SK-N-SH (cell line): ENCODE data around the gene DGKK. TPM values are rescaled to one million over a fixed set of nuclear protein-coding genes. Genes with fewer than 3 reads are reported as not detected.

Source experiments
- CTCF ChIA-PET: fragments of 300-600, 350-600 bp; formaldehyde crosslinking; extraction: SDS; loops from one replicate; lab custom pipeline; 2021; lab: Yijun Ruan, JAX
- POLR2A ChIA-PET: fragments of 350-600 bp; sonication (Branson Sonifier 250); formaldehyde crosslinking; extraction: SDS; loops from one replicate; lab custom pipeline; 2020; ENCODE audit warnings: antibody characterized with exemption, inconsistent platforms; lab: Yijun Ruan, JAX
- DNase-seq: peaks from one replicate; pipeline ENCODE4 v3.0.0; 2012
- H2AFZ ChIP-seq: fragments of 200-600 bp; sonication (generic); 2 replicates; pipeline ENCODE4 v1.8.1; 2016; ENCODE audit warnings: antibody characterized with exemption, mild to moderate bottlenecking, low read depth
- H3F3A ChIP-seq: fragments of 200-600 bp; sonication (generic); replicated peaks from 2 replicates; pipeline ENCODE3; 2016; ENCODE audit warnings: antibody characterized with exemption, mild to moderate bottlenecking; ENCODE audit not compliant: insufficient read depth
- H3K27ac ChIP-seq, 2 experiments: fragments of 200-500 bp in 1 of 2; fragments of 200-600 bp in 1 of 2; sonication (Bioruptor generic) in 1 of 2; sonication (generic), shearing (Covaris generic) in 1 of 2; 2 replicates each; pipeline versions ENCODE4 v1.5.1 to v1.6.1; 2014 to 2016; ENCODE audit warnings: low read depth in 2 of 2, inconsistent platforms in 1 of 2, low read length in 1 of 2, mild to moderate bottlenecking in 1 of 2, mixed read lengths in 1 of 2
- H3K27me3 ChIP-seq: fragments of 200-600 bp; sonication (generic), shearing (Covaris generic); 2 replicates; pipeline ENCODE4 v1.6.1; 2016; ENCODE audit warnings: mixed run types; ENCODE audit not compliant: insufficient read depth
- H3K36me3 ChIP-seq, 2 experiments: fragments of 200-500 bp in 1 of 2; fragments of 200-600 bp in 1 of 2; sonication (Bioruptor generic) in 1 of 2; sonication (generic) in 1 of 2; replicated peaks in 1 of 2; 2 replicates each; pipeline versions ENCODE3 to v1.5.1; 2014 to 2016; ENCODE audit warnings: low read length in 1 of 2, mild to moderate bottlenecking in 1 of 2; ENCODE audit not compliant: insufficient read depth in 2 of 2, control insufficient read depth in 1 of 2
- H3K4me1 ChIP-seq, 2 experiments: fragments of 200-500 bp in 1 of 2; fragments of 200-600 bp in 1 of 2; sonication (Bioruptor generic) in 1 of 2; sonication (generic), shearing (Covaris generic) in 1 of 2; 2 replicates each; pipeline versions ENCODE4 v1.5.1 to v1.6.1; 2014 to 2016; ENCODE audit warnings: low read depth in 1 of 2, low read length in 1 of 2, mixed run types in 1 of 2; ENCODE audit not compliant: insufficient read depth in 2 of 2, control insufficient read depth in 1 of 2
- H3K4me2 ChIP-seq: fragments of 200-600 bp; sonication (generic), shearing (Covaris generic); 2 replicates; pipeline ENCODE4 v1.6.1; 2017; ENCODE audit warnings: mixed run types
- H3K4me3 ChIP-seq, 2 experiments: fragments of 200-500 bp in 1 of 2; fragments of 200-600 bp in 1 of 2; sonication (Bioruptor generic) in 1 of 2; sonication (generic), shearing (Covaris generic) in 1 of 2; 2 replicates each; pipeline versions ENCODE4 v1.5.1 to v1.8.1; 2014 to 2016; ENCODE audit warnings: low read depth in 2 of 2, inconsistent platforms in 1 of 2, low read length in 1 of 2, mild to moderate bottlenecking in 1 of 2, mixed read lengths in 1 of 2, moderate library complexity in 1 of 2
- H3K79me2 ChIP-seq: fragments of 200-600 bp; sonication (generic); 2 replicates; pipeline ENCODE4 v1.8.1; 2017; ENCODE audit warnings: mild to moderate bottlenecking; ENCODE audit not compliant: insufficient read depth
- H3K9ac ChIP-seq: fragments of 200-600 bp; sonication (generic); 2 replicates; pipeline ENCODE4 v1.6.1; 2017; ENCODE audit warnings: mixed run types
- H3K9me2 ChIP-seq: fragments of 200-600 bp; sonication (generic); 2 replicates; pipeline ENCODE4 v1.6.1; 2017; ENCODE audit warnings: mixed run types
- H3K9me3 ChIP-seq: fragments of 200-600 bp; sonication (generic); 2 replicates; pipeline ENCODE4 v1.6.1; 2017; ENCODE audit warnings: mixed run types, mild to moderate bottlenecking, moderate library complexity
- H4K20me1 ChIP-seq: fragments of 200-600 bp; sonication (generic); 2 replicates; pipeline ENCODE4 v1.6.1; 2017; ENCODE audit warnings: mild to moderate bottlenecking, mixed run types; ENCODE audit not compliant: insufficient read depth
- CHD2 ChIP-seq: fragments of 150-350 bp; IDR thresholded peaks from 2 replicates; pipeline ENCODE4 v1.6.1; 2018; ENCODE audit warnings: low read length; ENCODE audit not compliant: partially characterized antibody
- CTCF ChIP-seq: fragments of 200-600 bp; sonication (generic); IDR thresholded peaks from 2 replicates; pipeline ENCODE4 v1.6.1; 2017; ENCODE audit warnings: antibody characterized with exemption, mild to moderate bottlenecking, moderate library complexity
- EP300 ChIP-seq, 2 experiments: IDR thresholded peaks; 2 replicates each; pipeline versions ENCODE4 v1.4.0 to v1.6.1; 2012; ENCODE audit warnings: borderline replicate concordance in 1 of 2, low read depth in 1 of 2, low read length in 1 of 2
- EZH2phosphoT487 ChIP-seq: fragments of 200-600 bp; sonication (generic); IDR thresholded peaks from 2 replicates; pipeline ENCODE4 v1.6.1; 2017; ENCODE audit warnings: low read depth, mixed run types, mild to moderate bottlenecking, antibody characterized with exemption, moderate library complexity, borderline replicate concordance
- FOSL2 ChIP-seq: IDR thresholded peaks from 2 replicates; pipeline ENCODE4 v1.4.0; 2012; ENCODE audit warnings: low read depth, mild to moderate bottlenecking, moderate library complexity, borderline replicate concordance
- FOXJ3 ChIP-seq: sonication (generic); formaldehyde crosslinking; IDR thresholded peaks from 2 replicates; pipeline ENCODE4 v1.5.1; 2020; ENCODE audit warnings: mild to moderate bottlenecking, missing genetic modification reagents
- GATA2 ChIP-seq: sonication (generic); formaldehyde crosslinking; IDR thresholded peaks from 2 replicates; pipeline ENCODE4 v1.5.0; 2020; ENCODE audit warnings: mild to moderate bottlenecking, missing genetic modification reagents
- IRF3 ChIP-seq: fragments of 150-350 bp; IDR thresholded peaks from 2 replicates; pipeline ENCODE4 v1.6.1; 2016; ENCODE audit warnings: mild to moderate bottlenecking, low read depth, low read length
- MAX ChIP-seq: IDR thresholded peaks from 2 replicates; pipeline ENCODE4 v1.4.0; 2012; ENCODE audit warnings: low read depth
- MEF2A ChIP-seq: IDR thresholded peaks from 2 replicates; pipeline ENCODE4 v1.4.0; 2012; ENCODE audit warnings: low read depth, borderline replicate concordance
- MXI1 ChIP-seq: IDR thresholded peaks from 2 replicates; pipeline ENCODE4 v1.6.1; 2012; ENCODE audit warnings: mild to moderate bottlenecking, low read depth, low read length, improper control_type of control experiment
- NFIC ChIP-seq: IDR thresholded peaks from 2 replicates; pipeline ENCODE4 v1.4.0; 2012; ENCODE audit warnings: borderline replicate concordance
- NRF1 ChIP-seq: IDR thresholded peaks from 2 replicates; pipeline ENCODE4 v1.6.1; 2012; ENCODE audit warnings: low read depth, mild to moderate bottlenecking, low read length
- POLR2AphosphoS5 ChIP-seq: IDR thresholded peaks from 2 replicates; pipeline ENCODE4 v1.6.1; 2012; ENCODE audit warnings: low read depth, low read length
- TAF1 ChIP-seq: IDR thresholded peaks from 2 replicates; pipeline ENCODE4 v1.6.1; 2012; ENCODE audit warnings: low read depth, mild to moderate bottlenecking, low read length, moderate library complexity, borderline replicate concordance
- TEAD4 ChIP-seq: IDR thresholded peaks from 2 replicates; pipeline ENCODE4 v1.4.0; 2012; ENCODE audit warnings: mild to moderate bottlenecking, borderline replicate concordance; ENCODE audit not compliant: insufficient read depth
- YY1 ChIP-seq: IDR thresholded peaks from 2 replicates; pipeline ENCODE4 v1.4.0; 2012; ENCODE audit warnings: low read depth, mild to moderate bottlenecking
- ZBTB33 ChIP-seq: IDR thresholded peaks from 2 replicates; pipeline ENCODE4 v1.4.0; 2012; ENCODE audit warnings: low read depth, borderline replicate concordance
- WGBS: methylation state at CpG from one replicate; pipeline ENCODE4 v1.1.6; 2017; ENCODE audit warnings: low lambda C conversion rate; 5-methylcytosine and 5-hydroxymethylcytosine counted together
- polyA plus RNA-seq, 3 experiments: library from polyadenylated mRNA; depleted of rRNA; stranded (reverse); fragments of >200 nt; gene quantifications; 2 replicates each; pipeline ENCODE4 v1.2.3, GENCODE V29; 2012

Gene DGKK
- polyA plus RNA-seq, 1 of the 3 experiments (the other 2 are of a cell fraction): 0.02 TPM

GRCh38 chrX:50333308-50333707, 137.3 kb downstream of the DGKK start:
- POLR2A ChIA-PET: no interaction called here
- CTCF ChIA-PET: interaction anchor here (1.0 to 1.5 kb wide), 3 partner anchors 40 to 247 kb away, joined by 3 read pairs; no protein-coding TSS in a partner anchor
- H3K4me3 ChIP-seq: no peak overlapping the region
- H3K79me2 ChIP-seq: no peaks in the 10 kb centered on the region
- H3K9me3 ChIP-seq: no peaks in the 10 kb centered on the region
- no peaks in the 10 kb centered on the region for H3K4me1 ChIP-seq
- DNase-seq: no peak
- peaks cover 8% of the 10 kb centered on the region for H3K27me3 ChIP-seq
- no peak overlapping the region for H2AFZ ChIP-seq
- H4K20me1 ChIP-seq: no peaks in the 10 kb centered on the region
- no peak overlapping the region for H3K27ac ChIP-seq
- H3K36me3 ChIP-seq: no peaks in the 10 kb centered on the region
- H3F3A ChIP-seq: no peaks in the 10 kb centered on the region
- no peaks in the 10 kb centered on the region for H3K9me2 ChIP-seq
- no peak overlapping the region for H3K4me2 ChIP-seq
- TF ChIP-seq TEAD4: no peak
- TF ChIP-seq FOSL2: no peak
- TF ChIP-seq FOXJ3 (CRISPR knock-in tag): no peak
- no peak for TF ChIP-seq MEF2A
- TF ChIP-seq GATA2: no peak
- TF ChIP-seq EZH2phosphoT487: no peak
- TF ChIP-seq NFIC: no peak
- TF ChIP-seq EP300 (IDR thresholded peaks at IDR 0.05; ENCODE audit: borderline replicate concordance in 1 of 2, low read depth in 1 of 2, low read length in 1 of 2): no peak
- no peak for TF ChIP-seq TAF1
- TF ChIP-seq POLR2AphosphoS5: no peak
- no peak for TF ChIP-seq NRF1
- no peak for TF ChIP-seq YY1
- no peak for TF ChIP-seq IRF3
- no peak for TF ChIP-seq ZBTB33
- TF ChIP-seq MAX: no peak
- no peak for TF ChIP-seq MXI1
- TF ChIP-seq CTCF: no peak
- TF ChIP-seq CHD2: no peak
- TF ChIP-seq, all 33 proteins: peak for 0
- WGBS: 20% methylated on average over 6 of the region's 6 CpGs
- no peak overlapping the region for H3K9ac ChIP-seq
